ENCODE results near the gene CPEB4.

Gene CPEB4

DNA sequence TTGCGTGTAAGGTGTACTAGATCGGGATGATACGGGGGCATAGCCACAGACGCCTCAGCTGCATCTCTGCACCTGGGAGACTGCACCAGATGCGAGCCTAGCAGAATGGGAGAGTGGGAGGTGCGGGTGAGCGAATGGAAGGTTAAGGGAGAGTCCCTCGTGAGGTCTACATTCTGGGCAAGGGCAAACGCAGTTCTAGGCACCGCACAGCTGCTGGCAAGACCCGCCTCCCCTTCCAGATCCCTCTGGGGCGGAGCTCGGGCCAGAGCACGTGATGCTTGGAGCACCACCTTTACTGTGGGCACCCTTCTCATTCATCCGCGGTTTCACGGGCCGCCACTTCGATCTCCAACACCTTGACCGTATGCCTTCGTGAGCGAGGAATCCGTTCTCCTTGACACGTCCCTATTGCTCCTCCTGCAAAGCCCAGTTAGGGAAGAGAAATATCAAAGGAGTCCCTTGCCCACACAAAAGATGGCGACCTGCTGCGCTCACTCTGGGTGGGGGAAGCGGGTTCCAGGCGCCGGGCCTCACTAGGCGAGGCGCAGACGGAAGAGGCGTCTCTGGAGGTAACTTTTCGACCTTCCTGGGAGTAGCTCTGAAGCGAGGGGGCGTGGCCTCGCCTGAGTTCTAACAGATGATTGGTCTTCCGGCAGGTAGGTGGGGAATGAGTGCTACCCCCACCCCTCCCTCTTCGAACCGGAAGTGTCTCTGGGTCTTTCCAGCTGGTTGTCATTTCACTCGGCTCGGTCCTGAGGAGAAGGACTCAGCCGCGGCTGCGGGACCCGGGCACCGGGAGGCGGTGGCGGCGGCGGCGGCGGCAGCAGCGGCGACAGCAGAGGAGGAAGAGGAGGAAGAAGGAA is at the start of gene CPEB4:
Gene CPEB4, plus strand, starts transcription at position 740 of the 863 bp plus-strand sequence. CDS start 1,385 bp downstream, outside the sequence.
- in situ Hi-C loops (cut with MboI; ENCODE audit: low sequenced_read_pairs): no loop called here

DNA sequence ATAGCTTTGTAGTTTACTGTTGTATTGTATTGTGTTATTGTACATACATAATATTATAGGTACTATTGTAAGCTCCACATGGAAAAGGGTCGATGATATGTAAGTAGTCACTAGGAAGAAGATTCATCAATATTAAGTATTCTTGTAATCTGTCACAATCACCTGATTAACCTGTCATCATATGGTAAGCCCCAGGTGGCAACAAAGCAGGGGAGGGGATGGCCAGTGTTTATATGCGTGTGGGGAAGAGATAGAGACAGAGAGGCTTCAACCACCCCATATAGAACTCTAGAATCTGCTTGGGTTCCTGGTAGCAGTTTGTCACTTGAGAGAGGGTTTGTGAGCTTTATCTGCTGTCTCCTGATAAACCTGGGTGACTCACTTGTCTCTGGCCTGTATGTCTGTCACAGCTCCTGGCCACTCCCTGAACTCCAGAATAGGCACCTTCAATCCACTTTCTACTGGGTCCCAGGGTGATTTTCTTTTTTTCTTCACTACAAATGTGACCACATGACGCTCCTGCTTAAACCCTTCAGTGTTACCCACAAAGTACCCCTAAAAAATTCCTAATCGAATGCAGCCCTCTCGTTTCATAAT is 48.9 kb upstream of the CPEB4 start:
- in situ Hi-C loops (cut with MboI; ENCODE audit: low sequenced_read_pairs): no loop called here

DNA sequence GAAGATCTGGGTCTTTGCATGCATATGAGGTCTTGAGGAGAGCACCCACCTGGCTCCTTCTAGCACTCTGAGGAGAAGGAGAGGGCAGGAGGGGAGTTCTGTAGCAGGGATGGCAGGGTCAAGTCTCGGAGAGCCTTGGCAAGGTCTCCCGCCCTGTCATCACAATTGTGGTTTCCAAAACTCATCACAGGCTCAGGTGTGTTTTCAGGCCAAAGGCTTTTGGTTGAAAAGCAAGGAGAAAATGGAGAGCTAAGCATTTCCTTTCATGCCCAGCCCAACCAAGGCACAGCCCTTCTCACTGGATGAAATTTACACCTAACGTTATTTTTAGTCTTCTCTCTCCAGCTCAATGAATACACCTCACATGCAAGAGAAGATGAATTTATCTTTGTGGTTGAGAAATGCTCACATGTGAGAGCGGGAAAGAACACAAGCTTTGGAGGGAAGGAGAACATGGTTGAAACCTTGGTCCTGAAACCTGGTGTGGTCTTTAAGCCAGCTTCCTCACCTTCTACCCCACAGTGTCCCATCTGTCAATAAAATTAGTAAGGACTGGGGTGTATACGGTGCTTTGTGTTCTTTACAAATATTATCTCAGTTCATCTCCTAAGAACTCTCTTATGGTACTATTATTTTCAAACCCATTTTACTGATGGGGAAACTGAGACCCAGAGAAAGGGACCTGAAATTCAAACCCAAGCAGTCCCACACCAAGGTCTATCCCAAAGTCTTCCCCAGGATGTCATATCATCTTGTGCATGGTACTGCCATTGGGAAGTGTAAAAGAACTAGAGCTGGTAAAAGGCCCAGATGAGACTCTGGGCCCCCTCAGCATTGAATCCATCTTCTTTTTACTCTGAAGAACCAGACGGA is 47.8 kb upstream of the CPEB4 start:
- in situ Hi-C loops (cut with MboI; ENCODE audit: low sequenced_read_pairs): no loop called here

DNA sequence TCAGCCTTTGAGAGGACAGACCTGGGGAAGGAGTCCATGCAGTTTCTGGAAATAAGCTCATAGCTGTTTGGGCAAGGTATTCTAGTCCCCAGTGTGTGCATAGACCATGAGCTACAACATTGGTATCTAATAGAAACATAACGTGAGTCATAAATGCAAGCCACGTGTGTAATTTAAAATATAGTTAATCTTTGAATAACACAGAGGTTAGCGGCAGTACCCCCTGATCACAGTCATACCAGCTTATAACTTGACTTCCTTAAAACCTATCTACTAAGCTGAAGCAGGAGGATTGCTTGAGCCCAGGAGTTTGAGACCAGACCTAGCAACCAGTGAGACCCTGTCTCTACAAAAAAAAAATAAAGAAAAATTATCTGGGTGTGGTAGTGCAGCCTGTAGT is 46.4 kb upstream of the CPEB4 start:
- in situ Hi-C loops (cut with MboI; ENCODE audit: low sequenced_read_pairs): no loop called here

DNA sequence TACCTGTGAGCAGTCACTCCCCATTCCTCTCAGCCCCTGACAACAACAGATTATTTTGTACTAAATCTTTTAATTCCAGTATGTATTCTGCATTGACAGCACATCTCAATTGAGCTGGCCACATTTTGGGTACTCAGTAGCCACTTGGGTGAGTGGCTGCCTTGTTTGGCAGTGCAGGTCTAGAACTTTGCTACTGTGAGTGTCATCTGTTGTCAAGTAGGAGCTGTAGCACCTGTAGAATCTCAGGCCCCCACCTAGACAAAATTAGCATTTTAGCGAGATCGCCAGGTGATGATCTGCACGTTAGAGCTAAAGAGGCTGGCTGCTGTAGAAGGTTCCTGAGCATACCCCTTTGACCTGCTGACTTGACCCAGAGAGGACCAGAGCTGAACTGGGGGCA is 44.4 kb upstream of the CPEB4 start:
- in situ Hi-C loops (cut with MboI; ENCODE audit: low sequenced_read_pairs): no loop called here

DNA sequence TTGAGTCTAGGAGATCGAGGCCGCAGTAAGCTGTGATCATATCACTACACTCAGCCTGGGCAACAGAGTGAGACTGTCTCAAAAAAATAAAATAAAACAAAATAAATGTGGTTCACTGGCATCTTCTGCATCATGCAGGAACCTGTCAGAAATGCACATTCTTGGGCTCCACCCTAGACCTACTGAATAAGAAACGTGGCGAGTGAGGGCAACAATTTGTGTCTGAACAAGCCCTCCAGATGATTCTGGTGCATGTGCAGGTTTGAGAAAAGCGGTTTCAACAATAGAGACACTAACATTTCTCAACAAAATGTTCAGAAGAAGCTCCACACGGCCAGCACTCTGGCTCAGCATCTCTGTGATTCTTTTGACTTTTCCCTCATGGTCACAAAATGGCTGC is 42.8 kb upstream of the CPEB4 start:
- in situ Hi-C loops (cut with MboI; ENCODE audit: low sequenced_read_pairs): no loop called here

DNA sequence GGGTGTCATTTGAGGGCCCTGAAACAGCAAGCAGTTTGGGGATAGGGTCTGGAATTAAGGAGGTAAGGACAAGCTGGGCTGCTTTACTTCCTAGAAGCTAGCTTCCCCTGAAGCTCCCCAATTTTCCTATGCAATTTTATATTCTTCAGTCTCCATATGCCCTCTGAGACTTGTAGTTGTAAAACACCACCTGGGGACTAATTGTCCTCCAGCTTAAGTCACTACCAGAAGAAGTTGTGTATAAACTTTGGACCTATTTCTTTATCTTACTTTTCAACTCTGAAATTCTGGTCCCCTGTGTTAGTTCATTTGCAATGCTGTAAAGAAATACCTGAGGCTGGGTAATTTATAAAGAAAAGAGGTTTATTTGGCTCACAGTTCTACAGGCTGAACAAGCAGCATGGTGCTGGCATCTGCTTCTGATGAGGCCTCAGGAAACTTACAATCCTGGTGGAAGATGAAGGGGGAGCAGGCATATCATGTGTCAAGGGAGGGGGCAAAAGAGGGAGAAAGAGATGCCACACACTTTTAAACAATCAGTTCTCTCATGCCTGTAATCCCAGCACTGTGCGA is 41.1 kb upstream of the CPEB4 start:
- in situ Hi-C loops (cut with MboI; ENCODE audit: low sequenced_read_pairs): no loop called here

DNA sequence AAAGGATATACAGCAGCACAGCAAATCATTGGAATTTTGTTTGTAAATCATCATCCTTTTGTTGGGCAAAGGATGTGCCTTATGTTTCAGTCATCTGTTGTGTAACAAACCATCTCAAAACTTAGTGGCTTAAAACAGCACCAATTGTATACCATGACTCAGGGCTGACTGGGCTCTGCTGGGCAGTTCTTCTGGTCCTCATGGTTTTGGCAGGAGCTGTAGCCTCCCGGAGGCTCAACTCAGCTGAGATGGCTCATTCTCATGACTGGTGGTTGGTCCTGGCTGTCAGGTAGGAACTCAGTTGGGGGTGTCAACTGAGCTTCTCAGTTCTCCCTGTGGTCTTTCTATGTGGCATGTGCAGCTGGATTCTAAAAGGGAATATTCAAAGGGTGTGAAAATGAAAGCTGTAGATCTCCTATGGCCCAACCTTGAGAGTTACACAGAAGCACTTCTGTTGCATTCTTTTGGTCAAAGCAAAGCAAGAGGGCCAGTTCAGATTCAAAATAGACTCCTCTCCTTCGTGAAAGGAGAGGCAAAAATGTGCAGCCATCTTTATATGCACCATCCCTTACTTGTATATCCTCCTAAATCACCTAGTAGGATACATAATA is 39.1 kb upstream of the CPEB4 start:
- in situ Hi-C loops (cut with MboI; ENCODE audit: low sequenced_read_pairs): no loop called here

DNA sequence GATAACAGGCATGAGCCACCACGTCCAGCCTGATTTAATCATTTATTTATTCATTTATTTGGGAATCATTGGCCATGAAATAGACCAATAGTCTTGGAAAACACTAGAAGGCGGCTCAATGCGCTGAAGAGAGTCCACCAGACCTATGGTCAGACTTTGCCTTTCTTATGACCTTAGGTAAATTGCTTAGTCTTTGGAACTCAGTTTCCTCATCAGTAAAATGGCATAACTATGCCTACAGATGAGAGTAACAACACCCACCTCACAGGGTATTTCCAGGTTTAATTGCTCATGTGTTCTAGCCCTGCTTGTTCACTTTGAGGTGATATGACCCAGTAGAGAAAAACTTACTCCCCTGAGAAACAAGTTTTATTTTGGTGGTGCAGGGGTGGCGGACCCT is 38.2 kb upstream of the CPEB4 start:
- in situ Hi-C loops (cut with MboI; ENCODE audit: low sequenced_read_pairs): no loop called here

DNA sequence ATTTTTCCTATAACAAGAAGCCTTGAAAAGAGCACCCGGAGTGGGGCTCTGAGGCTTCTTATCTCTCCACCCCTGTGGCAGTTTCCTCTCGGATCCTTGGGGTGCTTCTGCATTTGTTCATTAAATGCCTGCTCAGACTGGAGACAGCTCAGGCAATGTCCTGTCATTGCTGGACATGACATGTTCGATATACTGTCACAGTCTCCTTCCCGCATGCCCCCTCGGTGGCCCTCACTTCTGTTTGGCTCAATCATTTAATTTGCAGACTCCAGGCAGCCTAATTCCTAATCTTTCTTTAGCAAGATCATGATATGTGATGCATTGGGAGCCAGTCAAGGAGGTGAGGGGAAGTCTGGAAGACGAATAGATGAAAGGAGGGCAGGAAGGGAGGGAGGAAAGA is 37.5 kb upstream of the CPEB4 start:
- in situ Hi-C loops (cut with MboI; ENCODE audit: low sequenced_read_pairs): no loop called here

DNA sequence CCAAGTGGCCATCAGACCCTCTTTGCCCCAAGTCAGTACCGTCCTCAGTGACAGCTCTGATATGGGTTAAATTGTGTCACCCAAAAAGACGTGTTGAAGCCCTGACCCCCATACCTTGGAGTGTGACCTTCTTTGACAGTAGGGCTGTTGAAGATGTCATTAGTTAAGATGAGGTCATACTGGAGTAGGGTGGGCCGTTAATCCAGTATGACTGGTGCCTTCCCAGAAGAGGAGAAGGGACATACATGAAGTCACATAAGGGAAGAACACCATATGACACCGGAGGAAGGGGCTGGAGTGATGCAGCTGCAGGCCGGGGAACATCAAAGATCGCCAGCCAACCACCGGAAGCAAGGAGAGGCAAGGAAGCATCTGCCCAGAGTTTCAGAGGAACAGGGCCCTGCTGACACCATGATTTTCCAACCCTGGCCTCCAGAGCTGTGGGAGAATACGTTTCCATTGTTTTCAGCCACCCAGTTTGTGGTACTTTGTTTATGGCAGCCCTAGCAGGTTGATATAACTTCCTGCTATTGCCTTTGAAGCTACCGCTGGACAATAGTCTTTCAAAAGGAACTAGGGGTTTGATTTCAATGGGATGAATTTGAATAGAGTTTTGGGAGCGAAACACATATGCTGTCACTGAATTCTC is 36.4 kb upstream of the CPEB4 start:
- in situ Hi-C loops (cut with MboI; ENCODE audit: low sequenced_read_pairs): no loop called here

DNA sequence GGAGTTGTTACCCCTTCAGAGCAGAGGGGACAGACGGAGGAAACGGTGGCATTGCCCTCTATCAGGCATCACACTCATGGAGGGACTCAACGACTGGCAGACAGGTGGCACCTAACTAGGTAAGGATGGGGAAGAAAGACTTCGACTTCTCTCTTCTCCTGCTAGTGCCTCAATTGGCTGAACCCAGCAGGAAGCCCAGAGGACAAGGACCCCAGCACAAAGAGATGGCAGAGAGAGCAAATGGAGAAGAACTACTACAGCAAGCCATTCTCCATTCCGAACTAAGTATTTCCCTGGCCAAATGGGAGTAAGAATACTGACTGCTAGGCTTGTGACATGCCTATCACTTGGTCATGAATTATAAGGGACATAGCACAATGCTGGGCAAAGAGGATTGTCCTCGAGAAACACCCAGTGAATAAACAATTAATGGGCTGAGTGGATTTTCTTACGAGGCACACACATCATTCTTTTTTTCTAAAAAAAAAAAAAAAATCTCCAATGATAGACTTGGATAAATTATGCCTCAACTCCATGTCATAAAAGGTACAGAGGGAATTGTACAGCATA is 35.3 kb upstream of the CPEB4 start:
- in situ Hi-C loops (cut with MboI; ENCODE audit: low sequenced_read_pairs): no loop called here

DNA sequence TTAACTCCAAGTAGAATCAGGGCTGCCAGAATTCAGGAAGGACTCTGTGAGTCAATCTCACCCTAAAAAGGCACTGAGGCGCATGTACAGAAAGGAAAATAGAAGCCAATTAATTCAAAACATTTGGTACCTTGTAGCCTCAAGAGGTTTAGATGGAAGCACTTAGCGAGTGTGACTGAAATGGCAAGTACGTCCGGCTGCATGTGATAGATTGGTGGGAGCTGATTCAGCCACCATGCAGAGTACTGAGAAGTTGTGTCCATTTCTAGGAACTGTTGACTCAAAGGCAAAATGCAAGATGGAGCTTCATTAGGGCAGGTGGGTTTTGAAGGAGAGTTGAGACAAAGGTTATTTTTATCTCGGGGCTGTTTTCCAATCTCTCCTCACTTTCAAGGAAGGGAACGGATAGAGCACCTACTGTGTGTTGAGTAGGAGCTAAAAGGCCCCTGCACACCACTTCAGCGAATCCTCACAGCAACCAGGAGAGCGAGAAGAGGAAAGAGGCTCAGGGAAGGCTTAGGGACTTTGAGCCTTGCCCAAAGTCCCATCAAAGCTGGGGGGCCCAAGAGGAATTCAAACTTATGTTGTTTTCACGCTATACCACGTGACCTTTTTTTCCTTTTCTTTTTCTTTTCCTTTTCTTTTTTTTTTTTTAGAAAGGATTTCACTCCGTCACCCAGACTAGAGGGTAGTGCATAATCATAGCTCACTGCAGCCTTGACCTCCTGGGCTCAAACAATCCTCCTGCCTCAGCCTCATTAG is 34.6 kb upstream of the CPEB4 start:
- in situ Hi-C loops (cut with MboI; ENCODE audit: low sequenced_read_pairs): no loop called here

DNA sequence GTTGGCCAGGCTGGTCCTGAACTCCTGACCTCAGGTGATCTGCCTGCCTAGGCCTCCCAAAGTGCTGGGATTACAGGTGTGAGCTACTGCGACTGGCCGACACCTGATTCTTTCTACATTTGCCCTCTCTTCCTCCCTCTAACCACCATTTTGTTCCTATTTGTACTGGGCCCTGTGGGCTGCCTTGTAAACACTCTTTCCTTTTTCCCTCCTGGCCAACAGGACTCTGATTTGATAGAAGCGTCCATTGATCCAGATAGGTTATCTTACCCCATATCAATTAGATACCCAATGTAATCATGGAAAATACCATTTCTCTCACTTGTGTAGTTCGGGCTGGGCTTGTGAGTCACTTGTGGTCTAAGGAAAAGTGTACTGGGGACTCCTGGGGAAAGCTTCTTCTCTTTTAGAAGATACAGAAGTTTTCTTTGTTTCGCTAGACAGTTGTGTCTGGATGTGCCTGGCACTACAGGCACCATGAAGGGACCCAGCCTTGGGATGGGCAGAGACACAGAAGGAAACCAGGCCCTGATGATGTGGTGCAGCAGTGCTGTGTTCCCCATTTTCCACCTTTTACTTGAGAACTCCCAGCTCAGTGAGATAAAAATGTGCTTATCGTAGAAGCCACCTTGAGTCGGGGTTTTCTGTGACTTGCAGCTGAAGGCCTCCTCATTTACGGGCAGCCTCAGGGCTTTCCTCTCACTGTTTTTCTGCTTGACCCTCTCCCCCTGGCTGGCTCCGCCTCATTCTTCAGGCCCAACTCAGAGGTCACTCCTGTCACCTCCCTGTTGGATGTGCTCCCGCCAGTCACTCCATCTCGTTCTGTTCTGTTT is 32.8 kb upstream of the CPEB4 start:
- in situ Hi-C loops (cut with MboI; ENCODE audit: low sequenced_read_pairs): no loop called here

DNA sequence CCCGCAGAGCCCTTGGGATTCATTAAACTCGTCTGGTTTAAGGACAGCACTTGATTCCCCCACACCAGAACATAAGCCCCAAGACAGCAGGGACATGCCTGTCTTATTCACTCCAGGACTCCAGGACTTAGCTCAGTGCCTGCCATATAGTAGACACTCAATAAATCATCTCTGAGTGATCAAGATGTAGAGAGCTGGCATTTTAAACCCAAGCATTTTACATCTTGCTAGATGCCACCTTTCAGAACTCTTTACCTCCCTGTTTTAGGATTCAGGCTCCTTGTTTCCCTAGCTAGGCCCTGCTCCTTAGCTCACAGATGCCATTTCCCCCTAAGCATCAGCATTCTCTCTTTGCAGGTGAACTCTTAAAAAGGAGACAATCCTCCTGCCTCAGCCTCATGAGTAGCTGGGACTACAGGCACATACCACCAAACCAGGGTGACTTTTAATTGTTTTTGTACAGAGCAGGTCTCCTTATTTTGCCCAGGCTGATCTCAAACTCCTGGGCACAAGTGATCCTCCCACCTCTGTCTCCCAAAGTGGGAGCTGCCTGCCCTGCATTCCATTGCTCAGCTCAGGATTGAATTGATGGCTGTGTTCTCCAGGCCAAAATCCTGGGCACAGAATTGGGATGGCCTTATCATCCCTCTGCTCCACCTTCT is 32.0 kb upstream of the CPEB4 start:
- in situ Hi-C loops (cut with MboI; ENCODE audit: low sequenced_read_pairs): no loop called here

DNA sequence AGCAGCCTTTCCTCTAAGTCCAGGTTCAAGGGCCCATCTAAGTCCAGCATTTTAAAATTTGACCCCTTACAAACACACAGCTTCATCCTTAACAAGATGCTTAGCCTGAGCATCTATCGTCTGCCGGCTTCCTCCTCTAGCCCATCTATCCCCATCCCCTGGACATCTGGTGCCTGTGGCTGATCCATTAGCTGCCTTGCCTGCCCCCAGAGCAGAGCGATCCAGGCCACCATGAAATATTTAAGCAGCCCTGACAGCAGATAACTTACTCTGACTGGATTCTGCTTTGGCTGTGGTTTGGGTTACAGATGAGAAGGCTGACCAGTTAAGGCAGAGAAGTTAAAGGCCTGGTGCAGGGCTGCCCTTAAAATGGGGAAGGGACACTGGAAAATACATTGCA is 30.9 kb upstream of the CPEB4 start:
- in situ Hi-C loops (cut with MboI; ENCODE audit: low sequenced_read_pairs): no loop called here

DNA sequence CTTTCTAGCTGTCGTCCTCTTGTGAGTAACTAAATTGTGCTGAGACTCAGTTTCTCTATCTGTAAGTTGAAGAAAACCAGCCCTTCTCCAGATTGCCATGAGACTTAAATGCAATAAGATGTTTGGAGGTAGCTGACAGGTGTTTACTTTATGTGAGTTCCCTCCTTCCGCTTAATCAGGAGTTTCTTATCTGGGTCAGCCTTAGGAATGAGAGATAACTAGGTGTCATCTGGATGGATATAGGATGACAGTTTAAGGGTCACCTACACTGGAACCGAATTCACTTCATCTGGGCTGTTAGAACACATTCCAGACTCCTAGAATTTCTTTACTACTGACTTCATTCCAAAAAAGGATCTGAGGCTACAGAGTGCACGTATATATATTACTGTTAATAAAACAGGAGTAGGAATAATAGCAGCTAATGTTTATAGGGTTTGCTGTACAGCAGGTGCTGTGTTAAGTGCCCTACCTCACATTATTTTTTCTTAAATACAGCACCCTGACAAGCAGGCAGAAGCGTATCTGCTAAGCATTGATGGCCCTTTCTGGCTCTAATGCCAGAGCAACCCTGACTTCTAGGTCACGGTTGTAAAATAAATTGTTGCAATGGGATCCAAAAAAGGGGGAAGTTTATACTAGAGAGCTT is 30.0 kb upstream of the CPEB4 start:
- in situ Hi-C loops (cut with MboI; ENCODE audit: low sequenced_read_pairs): no loop called here

Measured in HL-60/S4 treated with retinoic acid at 250 ng/mL for 4 days and 3 days (cell line).